Activated naive CD4-positive, alpha-beta T cell (primary cell): Measurements from ENCODE around the gene NPY4R.
"Not testable (repeated sequence)": the region's sequence is repeated elsewhere in the genome, so short reads cannot be mapped to it uniquely, and the experiment has no call there.

Experiments
- DNase-seq, 4 experiments: peaks; one replicate each; lab custom pipeline; 2025; lab: John Stamatoyannopoulos, UW

NPY4R gene

GRCh38 chr10:46465765-46466164, at the start of gene NPY4R:
Gene NPY4R (minus strand): TSS chr10:46465958. CDS start chr10:46462635, 3,323 bp downstream.
- DNase-seq, result not testable (repeated sequence)

- no peak for DNase-seq
Measured at GRCh38 chr10:46515366-46515765, 49.6 kb upstream of the NPY4R start.

GRCh38 chr10:46514899-46515298, 49.1 kb upstream of the NPY4R start:
- DNase-seq, result no peak

GRCh38 chr10:46514431-46514861, 48.7 kb upstream of the NPY4R start:
- DNase-seq, result no peak

- DNase-seq, result not testable (repeated sequence)
Measured at GRCh38 chr10:46513333-46513732, 47.6 kb upstream of the NPY4R start.

GRCh38 chr10:46512725-46513124, 47.0 kb upstream of the NPY4R start:
- DNase-seq, result not testable (repeated sequence)

GRCh38 chr10:46512002-46512401, 46.2 kb upstream of the NPY4R start:
- not testable (repeated sequence) for DNase-seq

- DNase-seq, result not testable (repeated sequence)
Measured at GRCh38 chr10:46499990-46500389, 34.2 kb upstream of the NPY4R start.

- DNase-seq, result not testable (repeated sequence)
Measured at GRCh38 chr10:46498985-46499703, 33.4 kb upstream of the NPY4R start.

- DNase-seq, result not testable (repeated sequence)
Measured at GRCh38 chr10:46497878-46498277, 32.1 kb upstream of the NPY4R start.

GRCh38 chr10:46497401-46497800, 31.6 kb upstream of the NPY4R start:
- not testable (repeated sequence) for DNase-seq

- not testable (repeated sequence) for DNase-seq
Measured at GRCh38 chr10:46491364-46492114, 25.8 kb upstream of the NPY4R start.

GRCh38 chr10:46490285-46490684, 24.5 kb upstream of the NPY4R start:
- not testable (repeated sequence) for DNase-seq

- DNase-seq, result not testable (repeated sequence)
Measured at GRCh38 chr10:46486459-46486858, 20.7 kb upstream of the NPY4R start.

GRCh38 chr10:46474746-46475320, 9.1 kb upstream of the NPY4R start:
- DNase-seq, result not testable (repeated sequence)

GRCh38 chr10:46473758-46474157, 8.0 kb upstream of the NPY4R start:
- DNase-seq, result not testable (repeated sequence)

GRCh38 chr10:46470134-46470533, 4.4 kb upstream of the NPY4R start:
- DNase-seq, result not testable (repeated sequence)

- DNase-seq, result not testable (repeated sequence)
Measured at GRCh38 chr10:46468119-46468809, 2.5 kb upstream of the NPY4R start.

- not testable (repeated sequence) for DNase-seq
Measured at GRCh38 chr10:46463608-46464007, 2.1 kb downstream of the NPY4R start.

- DNase-seq, result not testable (repeated sequence)
Measured at GRCh38 chr10:46462276-46462675, 3.5 kb downstream of the NPY4R start.

GRCh38 chr10:46459579-46459978, 6.2 kb downstream of the NPY4R start:
- not testable (repeated sequence) for DNase-seq

GRCh38 chr10:46457071-46457470, 8.7 kb downstream of the NPY4R start:
- not testable (repeated sequence) for DNase-seq
